DND-41 (cell line): ENCODE measurements around the gene RNF144A.

Source experiments
- ATAC-seq: fragments of 200-7000 bp; cut with Tn5 transposase; 3 replicates; pipeline ENCODE4 v1.9.1; 2021; ENCODE audit warnings: low read depth; ENCODE audit not compliant: insufficient read depth
- DNase-seq: peaks from one replicate; pipeline ENCODE4 v3.0.0-alpha.2; 2020
- H2AFZ ChIP-seq: 2 replicates; pipeline ENCODE4 v1.6.0; 2012; ENCODE audit warnings: low read depth, low read length
- H3K27ac ChIP-seq: 2 replicates; pipeline ENCODE4 v1.5.1; 2012; ENCODE audit warnings: low read length, inconsistent platforms
- H3K27me3 ChIP-seq: fragments of 200-600 bp; sonication (generic); 2 replicates; pipeline ENCODE4 v1.6.0; 2012; ENCODE audit warnings: low read length, mild to moderate bottlenecking, inconsistent platforms; ENCODE audit not compliant: insufficient read depth, poor library complexity
- H3K36me3 ChIP-seq: 2 replicates; pipeline ENCODE4 v1.5.1; 2012; ENCODE audit warnings: low read length, inconsistent platforms; ENCODE audit not compliant: insufficient read depth
- H3K4me1 ChIP-seq: 2 replicates; pipeline ENCODE4 v1.5.1; 2012; ENCODE audit warnings: mild to moderate bottlenecking, low read length; ENCODE audit not compliant: insufficient read depth
- H3K4me2 ChIP-seq: 2 replicates; pipeline ENCODE4 v1.6.0; 2012; ENCODE audit warnings: mild to moderate bottlenecking, moderate library complexity, low read length, inconsistent platforms; ENCODE audit not compliant: insufficient read depth
- H3K4me3 ChIP-seq, 2 experiments: fragments of 200-600 bp in 1 of 2; shearing (Covaris generic) in 1 of 2; 2 replicates each; pipeline ENCODE4 v1.5.1; 2012 to 2016; ENCODE audit warnings: inconsistent platforms in 2 of 2, low read length in 2 of 2, mild to moderate bottlenecking in 2 of 2, low read depth in 1 of 2, moderate library complexity in 1 of 2
- H3K79me2 ChIP-seq: 2 replicates; pipeline ENCODE4 v1.6.0; 2012; ENCODE audit warnings: low read length, inconsistent platforms; ENCODE audit not compliant: insufficient read depth
- H3K9ac ChIP-seq: 2 replicates; pipeline ENCODE4 v1.6.0; 2012; ENCODE audit warnings: low read depth, mild to moderate bottlenecking, inconsistent platforms, low read length, moderate library complexity
- H3K9me3 ChIP-seq: 2 replicates; pipeline ENCODE4 v1.5.1; 2012; ENCODE audit warnings: low read length, moderate library complexity, mild to moderate bottlenecking, inconsistent platforms; ENCODE audit not compliant: insufficient read depth, severe bottlenecking
- H4K20me1 ChIP-seq: 2 replicates; pipeline ENCODE4 v1.6.0; 2012; ENCODE audit warnings: low read length; ENCODE audit not compliant: insufficient read depth
- CTCF ChIP-seq: IDR thresholded peaks from 2 replicates; pipeline ENCODE4 v1.5.1; 2012; ENCODE audit warnings: borderline replicate concordance, low read length, moderate library complexity, mild to moderate bottlenecking; ENCODE audit not compliant: poor library complexity, severe bottlenecking; ENCODE audit errors: extremely low read depth
- EZH2 ChIP-seq: IDR thresholded peaks from 3 replicates; pipeline ENCODE4 v1.6.1; 2012; ENCODE audit warnings: borderline replicate concordance, low read depth, mild to moderate bottlenecking, moderate library complexity, low read length, inconsistent platforms; ENCODE audit not compliant: severe bottlenecking

The RNF144A gene

GRCh38 chr2:7043690-7044089, 126.5 kb downstream of the RNF144A start:
- Histone ChIP-seq H3K9me3 (no peaks in the 10 kb centered on the region), H2AFZ (no peak overlapping the region), H4K20me1 (0 out of 2 replicates have a peak, but pooled peaks cover 3% of the 10 kb centered on the region), H3K4me3 (no peak overlapping the region), H3K27me3 (no peaks in the 10 kb centered on the region), H3K36me3 (peaks cover 72% of the 10 kb centered on the region), H3K4me2 (no peak overlapping the region), H3K79me2 (no peaks in the 10 kb centered on the region), H3K9ac (no peak overlapping the region), H3K27ac (no peak overlapping the region), H3K4me1 (no peaks in the 10 kb centered on the region)
- TF ChIP-seq EZH2 = no peak
- TF ChIP-seq CTCF = no peak
- DNase-seq (no peak), ATAC-seq (no peak)

GRCh38 chr2:7044253-7045250, 127.3 kb downstream of the RNF144A start:
- Histone ChIP-seq H3K9me3 (no peaks in the 10 kb centered on the region), H3K4me3 (no peak overlapping the region), H3K4me2 (no peak overlapping the region), H3K27ac (0 out of 2 replicates have a peak overlapping the region, but pooled peaks have one; percentile 8), H3K36me3 (peaks cover 68% of the 10 kb centered on the region), H3K27me3 (no peaks in the 10 kb centered on the region), H2AFZ (no peak overlapping the region), H3K9ac (no peak overlapping the region), H3K4me1 (no peaks in the 10 kb centered on the region), H3K79me2 (no peaks in the 10 kb centered on the region), H4K20me1 (0 out of 2 replicates have a peak, but pooled peaks cover 3% of the 10 kb centered on the region)
- peak; percentile 97 for TF ChIP-seq CTCF
- no peak for TF ChIP-seq EZH2
- peak; percentile 76 for ATAC-seq
- DNase-seq = peak; percentile 62

- H4K20me1 ChIP-seq = 0 out of 2 replicates have a peak, but pooled peaks cover 3% of the 10 kb centered on the region
- DNase-seq = no peak
- no peak overlapping the region for H3K9ac ChIP-seq
- no peak overlapping the region for H2AFZ ChIP-seq
- H3K4me1 ChIP-seq = no peaks in the 10 kb centered on the region
- no peak overlapping the region for H3K4me3 ChIP-seq
- H3K4me2 ChIP-seq = no peak overlapping the region
- no peaks in the 10 kb centered on the region for H3K79me2 ChIP-seq
- no peaks in the 10 kb centered on the region for H3K9me3 ChIP-seq
- no peaks in the 10 kb centered on the region for H3K27me3 ChIP-seq
- ATAC-seq = no peak
- no peak for TF ChIP-seq EZH2
- TF ChIP-seq CTCF = no peak
- H3K36me3 ChIP-seq = peaks cover 61% of the 10 kb centered on the region
- H3K27ac ChIP-seq = no peak overlapping the region
These were observed 128.7 kb downstream of the RNF144A start for GRCh38 chr2:7045601-7046590.
